ENCODE results near the gene NRL. TPM values are rescaled to one million over a fixed set of nuclear protein-coding genes. Genes with fewer than 3 reads are reported as not detected.

Gene NRL
- total and polyA plus RNA-seq, 10 of the 15 experiments (the other 5 are each of a cell fraction or from before 2014, with no cell fraction given): 0.11 to 4.4 (median 2.2) TPM

- Histone ChIP-seq H2AFZ (ENCODE audit: control insufficient read depth, low read depth, low read length) (no peak overlapping the region), H3K9ac (ENCODE audit: control insufficient read depth, insufficient read depth, low read length) (no peak overlapping the region), H3K27me3 (replicated peaks in 1 of 2; ENCODE audit: control insufficient read depth in 2 of 2, insufficient read depth in 2 of 2, low read length in 1 of 2) (no peaks in the 10 kb centered on the region), H3K27ac (ENCODE audit: control insufficient read depth, insufficient read depth) (no peak overlapping the region), H3K79me2 (ENCODE audit: control insufficient read depth, insufficient read depth, low read length) (peaks cover 5% of the 10 kb centered on the region), H3K4me3 (no peak overlapping the region), H3K9me3 (replicated peaks; ENCODE audit: control insufficient read depth, insufficient read depth, low read length) (no peaks in the 10 kb centered on the region), H3K4me2 (ENCODE audit: control insufficient read depth, insufficient read depth) (no peak overlapping the region), H3K36me3 (ENCODE audit: control insufficient read depth in 2 of 2, insufficient read depth in 2 of 2, low read length in 1 of 2) (peaks cover 16 to 27% of the 10 kb centered on the region in 2 experiments), H4K20me1 (ENCODE audit: control insufficient read depth, insufficient read depth) (no peaks in the 10 kb centered on the region), H3K4me1 (ENCODE audit: control insufficient read depth, insufficient read depth, low read length) (peaks cover 18% of the 10 kb centered on the region)
- BruUV-seq (replicated peaks): no TSS peak
- POLR2A ChIA-PET: interaction anchor here (1.5 to 17.1 kb wide), 2 partner anchors 15 kb away, joined by 3 to 276 read pairs; partner anchors contain the start of genes EMC9, FITM1 and PSME1
- TF ChIP-seq ZNF592 (IDR thresholded peaks at IDR 0.05) (no peak), PML (IDR thresholded peaks at IDR 0.05; ENCODE audit: low read length) (no peak), PAX5 (IDR thresholded peaks at IDR 0.05; ENCODE audit: borderline replicate concordance, low read depth, low read length) (no peak)
- ATAC-seq: no peak
- DNase-seq (ENCODE audit: low read depth, low spot score): no peak
- whole genome bisulfite sequencing (ENCODE audit: insufficient coverage, insufficient replicate concordance, low lambda C conversion rate, missing lambda C conversion rate): 97% methylated on average over 8 of the region's 8 CpGs
- CTCF ChIA-PET: interaction anchor here (1.2 kb wide), 1 partner anchor 186 kb away, joined by 3 read pairs; the partner anchor contains the start of gene CIDEB
- intact Hi-C loops (cut with micrococcal nuclease; ENCODE audit: unreplicated experiment) (no loop called here), in situ Hi-C loops (cut with MboI) (loop anchor here (25.0 kb wide), 1 partner anchor 809 kb away; the partner anchor contains the start of genes BCL2L2, PABPN1 and PPP1R3E)
- RAD21 ChIA-PET (ENCODE audit: unreplicated experiment): no interaction called here
- no peak for FAIRE-seq
- SMC1A ChIA-PET (ENCODE audit: uncharacterized antibody, unreplicated experiment): no interaction called here
Measured at GRCh38 chr14:24121210-24121609, 6.5 kb upstream of the NRL start.

All from GM12878 (cell line).